Measurements from ENCODE around the gene CREBRF.

CREBRF gene

GRCh38 chr5:173020154-173020581 is 36.0 kb upstream of the CREBRF start:
- Histone ChIP-seq H4K20me1 (ENCODE audit: insufficient read depth, low read length) (peaks cover 40% of the 10 kb centered on the region), H3K27ac (ENCODE audit: low read length) (no peak overlapping the region), H3K79me2 (ENCODE audit: insufficient read depth, low read length) (peaks cover 79% of the 10 kb centered on the region), H3K36me3 (ENCODE audit: insufficient read depth, low read length) (peaks cover 41% of the 10 kb centered on the region), H3K4me2 (ENCODE audit: insufficient read depth, low read length) (no peak overlapping the region), H3K9me3 (ENCODE audit: insufficient read depth, low read length, severe bottlenecking) (no peaks in the 10 kb centered on the region), H3K9ac (ENCODE audit: low read depth, low read length) (no peak overlapping the region), H3K4me3 (ENCODE audit: low read depth in 1 of 2, low read length in 2 of 2) (no peak overlapping the region), H3K4me1 (ENCODE audit: insufficient read depth, low read length) (no peaks in the 10 kb centered on the region), H3K27me3 (ENCODE audit: insufficient read depth, low read length, poor library complexity) (no peaks in the 10 kb centered on the region), H2AFZ (ENCODE audit: low read depth, low read length) (no peak overlapping the region)
- DNase-seq = no peak
- no peak for ATAC-seq (ENCODE audit: insufficient read depth, low read depth)
- no peak for TF ChIP-seq EZH2 (IDR thresholded peaks at IDR 0.05; ENCODE audit: borderline replicate concordance, low read depth, low read length, severe bottlenecking)
- TF ChIP-seq CTCF (IDR thresholded peaks at IDR 0.05; ENCODE audit: borderline replicate concordance, extremely low read depth, low read length, poor library complexity, severe bottlenecking) = no peak

DNA sequence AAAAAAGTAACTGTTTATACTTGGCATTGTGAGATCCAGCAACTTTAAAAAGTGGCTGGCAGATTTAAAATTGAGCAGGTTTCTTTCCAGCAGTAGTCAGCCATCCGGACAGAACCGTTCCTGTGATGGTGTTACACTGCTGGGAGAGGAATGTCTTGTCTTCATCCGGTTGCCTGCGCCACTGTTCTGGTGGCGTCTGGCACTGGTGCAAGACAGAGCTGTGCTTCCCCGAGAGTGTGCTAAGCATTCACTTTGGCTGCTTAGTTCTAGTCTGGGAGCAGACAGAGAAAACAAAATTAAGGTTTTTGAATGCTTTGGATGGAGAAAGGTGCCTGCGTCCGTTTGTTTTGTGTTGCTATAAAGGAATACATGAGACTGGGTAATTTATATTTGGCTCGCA is 35.5 kb upstream of the CREBRF start:
- no peak overlapping the region for H3K9ac ChIP-seq (ENCODE audit: low read depth, low read length)
- DNase-seq (no peak), ATAC-seq (ENCODE audit: insufficient read depth, low read depth) (no peak)
- no peak overlapping the region for H3K4me2 ChIP-seq (ENCODE audit: insufficient read depth, low read length)
- no peak overlapping the region for H2AFZ ChIP-seq (ENCODE audit: low read depth, low read length)
- H4K20me1 ChIP-seq (ENCODE audit: insufficient read depth, low read length) = peaks cover 38% of the 10 kb centered on the region
- H3K27me3 ChIP-seq (ENCODE audit: insufficient read depth, low read length, poor library complexity) = no peaks in the 10 kb centered on the region
- H3K9me3 ChIP-seq (ENCODE audit: insufficient read depth, low read length, severe bottlenecking) = no peaks in the 10 kb centered on the region
- H3K27ac ChIP-seq (ENCODE audit: low read length) = no peak overlapping the region
- H3K4me3 ChIP-seq (ENCODE audit: low read depth in 1 of 2, low read length in 2 of 2) = no peak overlapping the region
- TF ChIP-seq EZH2 (IDR thresholded peaks at IDR 0.05; ENCODE audit: borderline replicate concordance, low read depth, low read length, severe bottlenecking) (no peak), CTCF (IDR thresholded peaks at IDR 0.05; ENCODE audit: borderline replicate concordance, extremely low read depth, low read length, poor library complexity, severe bottlenecking) (no peak)
- peaks cover 43% of the 10 kb centered on the region for H3K36me3 ChIP-seq (ENCODE audit: insufficient read depth, low read length)
- peaks cover 79% of the 10 kb centered on the region for H3K79me2 ChIP-seq (ENCODE audit: insufficient read depth, low read length)
- H3K4me1 ChIP-seq (ENCODE audit: insufficient read depth, low read length) = no peaks in the 10 kb centered on the region

DNA sequence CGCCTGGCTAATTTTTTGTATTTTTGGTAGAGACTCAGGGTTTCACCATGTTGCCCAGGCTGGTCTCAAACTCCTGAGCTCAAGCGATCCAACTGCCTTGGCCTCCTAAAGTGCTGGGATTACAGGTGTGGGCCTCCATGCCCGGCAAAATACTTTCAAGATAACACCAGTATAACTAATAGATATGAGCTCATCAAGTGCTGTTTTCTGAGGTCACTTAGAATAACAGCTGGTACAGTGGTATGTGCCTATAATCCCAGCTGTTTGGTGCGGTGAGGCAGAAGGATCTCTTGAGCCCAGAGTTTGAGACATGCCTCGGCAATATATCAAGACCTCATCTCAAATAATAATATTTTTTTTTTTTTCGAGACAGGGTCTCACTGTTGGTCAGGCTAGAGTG is 30.5 kb upstream of the CREBRF start:
- H3K9ac ChIP-seq (ENCODE audit: low read depth, low read length) = no peak overlapping the region
- DNase-seq (no peak), ATAC-seq (ENCODE audit: insufficient read depth, low read depth) (no peak)
- no peak overlapping the region for H3K4me2 ChIP-seq (ENCODE audit: insufficient read depth, low read length)
- H3K27me3 ChIP-seq (ENCODE audit: insufficient read depth, low read length, poor library complexity) = no peaks in the 10 kb centered on the region
- no peak overlapping the region for H3K27ac ChIP-seq (ENCODE audit: low read length)
- peaks cover 42% of the 10 kb centered on the region for H3K36me3 ChIP-seq (ENCODE audit: insufficient read depth, low read length)
- TF ChIP-seq CTCF (IDR thresholded peaks at IDR 0.05; ENCODE audit: borderline replicate concordance, extremely low read depth, low read length, poor library complexity, severe bottlenecking) = no peak
- TF ChIP-seq EZH2 (IDR thresholded peaks at IDR 0.05; ENCODE audit: borderline replicate concordance, low read depth, low read length, severe bottlenecking) = no peak
- H4K20me1 ChIP-seq (ENCODE audit: insufficient read depth, low read length) = peaks cover 40% of the 10 kb centered on the region; the same call in 1 of the 2 replicates
- no peaks in the 10 kb centered on the region for H3K4me1 ChIP-seq (ENCODE audit: insufficient read depth, low read length)
- no peaks in the 10 kb centered on the region for H3K9me3 ChIP-seq (ENCODE audit: insufficient read depth, low read length, severe bottlenecking)
- no peak overlapping the region for H3K4me3 ChIP-seq (ENCODE audit: low read depth in 1 of 2, low read length in 2 of 2)
- H3K79me2 ChIP-seq (ENCODE audit: insufficient read depth, low read length) = peaks cover 77% of the 10 kb centered on the region
- no peak overlapping the region for H2AFZ ChIP-seq (ENCODE audit: low read depth, low read length)

DNA sequence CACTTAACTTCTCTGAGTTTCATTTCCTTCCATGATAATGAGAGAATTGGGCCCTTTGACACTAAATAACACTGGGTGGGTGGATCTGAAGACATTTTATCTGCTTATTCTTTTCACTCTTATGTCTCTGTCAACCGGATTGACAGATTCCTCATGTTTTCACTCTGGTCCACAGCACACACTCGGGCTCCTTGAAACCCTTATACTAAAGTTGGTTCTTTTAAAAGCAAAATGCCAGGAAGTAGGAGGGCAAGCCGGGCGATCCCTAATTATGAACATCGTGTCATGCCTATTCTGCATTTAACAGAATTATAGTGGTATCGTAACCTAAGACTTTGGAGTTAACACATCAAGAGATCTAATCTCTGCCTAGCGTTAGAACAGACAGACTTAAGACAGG is 28.2 kb upstream of the CREBRF start:
- no peak for DNase-seq
- peaks cover 79% of the 10 kb centered on the region for H3K79me2 ChIP-seq (ENCODE audit: insufficient read depth, low read length)
- H3K9me3 ChIP-seq (ENCODE audit: insufficient read depth, low read length, severe bottlenecking) = no peaks in the 10 kb centered on the region
- H3K27me3 ChIP-seq (ENCODE audit: insufficient read depth, low read length, poor library complexity) = no peaks in the 10 kb centered on the region
- no peak overlapping the region for H2AFZ ChIP-seq (ENCODE audit: low read depth, low read length)
- H4K20me1 ChIP-seq (ENCODE audit: insufficient read depth, low read length) = peaks cover 40% of the 10 kb centered on the region; the same call in 1 of the 2 replicates
- TF ChIP-seq CTCF (IDR thresholded peaks at IDR 0.05; ENCODE audit: borderline replicate concordance, extremely low read depth, low read length, poor library complexity, severe bottlenecking) (no peak), EZH2 (IDR thresholded peaks at IDR 0.05; ENCODE audit: borderline replicate concordance, low read depth, low read length, severe bottlenecking) (no peak)
- H3K9ac ChIP-seq (ENCODE audit: low read depth, low read length) = no peak overlapping the region
- H3K4me1 ChIP-seq (ENCODE audit: insufficient read depth, low read length) = no peaks in the 10 kb centered on the region
- H3K4me3 ChIP-seq (ENCODE audit: low read depth in 1 of 2, low read length in 2 of 2) = no peak overlapping the region
- H3K27ac ChIP-seq (ENCODE audit: low read length) = no peak overlapping the region
- no peak overlapping the region for H3K4me2 ChIP-seq (ENCODE audit: insufficient read depth, low read length)
- peaks cover 22% of the 10 kb centered on the region for H3K36me3 ChIP-seq (ENCODE audit: insufficient read depth, low read length)
- ATAC-seq (ENCODE audit: insufficient read depth, low read depth) = no peak
